Stimulated activated CD8-positive, alpha-beta memory T cell treated with anti-CD3 and anti-CD28 coated beads, Interleukin-4, amount 100 ng/mL, for 24 hours (primary cell): ENCODE results near the gene JAKMIP2.
"Not testable (repeated sequence)": the region's sequence is repeated elsewhere in the genome, so short reads cannot be mapped to it uniquely, and the experiment has no call there.

Experiments used
- DNase-seq: peaks from one replicate; pipeline ENCODE4 v3.0.0-alpha.2; 2020; ENCODE audit warnings: low read depth

The JAKMIP2 gene

DNA sequence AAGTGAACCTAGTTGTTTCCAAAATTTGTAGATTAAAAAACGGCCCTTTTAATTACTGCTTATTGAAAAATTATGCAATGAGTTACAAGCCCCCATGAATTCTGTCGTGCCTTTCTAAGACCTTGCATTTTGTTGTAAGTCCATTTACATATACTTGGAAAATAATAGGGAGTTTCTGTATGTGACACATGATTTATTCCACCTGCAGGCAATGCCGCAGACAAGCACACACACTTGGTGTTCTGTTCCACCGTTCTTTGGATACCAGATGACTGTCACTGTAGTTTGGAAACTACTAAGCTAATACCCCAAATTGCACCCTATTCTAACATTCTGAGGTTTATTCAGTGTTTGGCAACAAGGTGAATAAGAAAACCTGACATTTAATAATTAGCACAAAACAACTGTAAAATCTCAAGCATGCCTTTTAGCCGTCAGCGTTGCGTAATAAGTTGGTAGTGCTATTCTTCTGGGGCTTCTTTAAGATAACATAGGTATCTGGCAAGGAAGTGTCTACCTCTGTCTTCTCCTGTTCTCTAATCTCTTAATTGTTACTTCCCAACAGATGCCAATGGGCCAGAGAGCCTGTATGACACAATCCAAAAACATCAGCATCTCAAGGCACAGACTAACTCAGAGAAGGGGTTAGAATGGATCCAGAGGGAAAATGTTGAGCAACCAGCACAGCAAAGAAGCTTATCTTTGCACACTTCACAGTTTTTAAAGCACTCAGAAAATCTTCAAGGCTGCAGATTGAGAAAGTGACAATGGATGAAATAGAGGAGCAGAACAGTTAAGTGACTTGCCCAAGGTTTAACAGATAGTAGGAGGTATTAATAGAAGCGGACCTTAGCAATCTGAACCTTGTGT is 224.4 kb downstream of the JAKMIP2 start:
- no peak for DNase-seq

GRCh38 chr5:147555176-147555575 is 227.4 kb downstream of the JAKMIP2 start:
- no peak for DNase-seq

DNA sequence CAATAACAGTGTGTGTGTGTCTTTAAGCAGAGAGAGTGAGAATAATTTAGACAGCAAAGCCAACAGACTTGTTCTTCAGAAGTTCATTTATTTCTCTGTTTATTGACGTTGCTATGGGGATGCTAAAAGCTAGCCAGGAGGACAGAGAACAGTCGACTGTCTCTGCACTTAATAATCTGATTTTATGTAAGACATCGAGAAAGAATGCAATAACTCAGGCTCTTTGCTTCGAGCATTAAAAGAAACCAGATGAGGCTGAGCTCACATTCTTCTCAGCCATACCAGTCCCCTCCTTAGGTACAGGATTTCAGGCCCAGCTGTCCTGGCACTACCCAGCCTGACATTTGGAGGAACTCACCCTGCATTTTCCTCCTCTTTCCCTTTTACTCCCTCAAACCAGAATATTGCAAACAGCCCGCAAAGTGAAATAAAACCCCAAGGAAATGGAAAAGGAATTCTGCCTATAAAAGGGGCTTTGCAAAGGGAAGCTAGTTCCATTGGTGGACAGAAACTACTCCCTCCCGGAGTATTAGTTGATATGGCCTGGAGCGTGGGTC is 228.2 kb downstream of the JAKMIP2 start:
- DNase-seq: no peak

GRCh38 chr5:147553817-147554216 is 228.7 kb downstream of the JAKMIP2 start:
- not testable (repeated sequence) for DNase-seq

DNA sequence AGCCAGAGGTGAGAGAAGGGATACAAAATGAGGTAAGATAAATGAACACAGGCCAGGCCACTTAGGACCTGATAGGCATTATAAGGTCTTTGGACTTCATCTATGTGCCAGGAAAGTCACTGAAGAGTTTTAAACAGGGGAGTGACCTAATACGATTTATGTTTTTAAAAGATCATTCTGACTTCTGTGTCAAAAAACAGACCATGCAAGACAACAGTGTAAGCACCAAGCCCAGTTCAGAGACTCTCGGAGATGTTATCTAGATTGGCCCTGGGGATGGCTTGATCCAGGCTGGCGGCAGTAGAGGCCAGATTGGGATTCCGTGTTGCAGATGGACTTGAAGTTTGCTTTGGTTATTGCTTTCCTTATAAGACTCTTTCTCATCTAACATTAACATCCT is 229.6 kb downstream of the JAKMIP2 start:
- no peak for DNase-seq

DNA sequence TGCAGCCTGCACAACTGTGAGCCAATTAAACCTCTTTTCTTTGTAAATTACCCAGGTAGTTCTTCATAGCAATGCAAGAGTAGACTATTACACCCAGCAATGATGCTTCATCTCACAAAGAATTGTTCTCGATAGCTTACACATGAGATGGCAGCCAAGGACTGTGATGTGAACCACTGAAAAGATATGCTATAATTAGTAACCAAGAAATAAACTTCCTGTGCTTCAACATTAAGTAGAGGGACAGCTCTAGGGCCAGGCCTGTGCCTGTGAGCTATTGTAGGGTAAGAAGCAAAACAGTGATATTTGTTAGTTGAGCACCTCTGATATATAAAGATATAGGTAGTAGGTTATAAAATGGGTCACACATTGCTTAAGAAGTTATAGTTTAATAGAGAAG is 230.9 kb downstream of the JAKMIP2 start:
- DNase-seq: no peak

GRCh38 chr5:147547730-147548129 is 234.8 kb downstream of the JAKMIP2 start:
- DNase-seq: no peak

DNA sequence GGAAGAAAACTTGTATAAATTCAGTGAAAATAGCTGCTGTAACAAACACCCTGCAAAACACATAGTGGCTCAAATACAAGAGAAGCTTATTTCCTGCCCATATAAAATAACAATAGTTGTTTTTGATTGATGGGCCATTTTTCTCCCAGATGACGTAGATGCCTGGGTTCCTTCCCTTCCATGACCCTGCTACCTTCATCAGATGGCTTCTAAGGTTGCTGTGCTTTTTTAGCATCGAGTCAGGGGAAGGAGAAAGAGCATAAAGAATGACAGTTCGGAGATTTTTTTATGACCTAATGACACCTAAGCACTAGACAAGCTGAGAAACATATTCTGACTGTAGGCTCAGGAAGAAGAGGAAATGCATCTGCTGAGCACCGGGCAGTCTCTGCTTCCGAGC is 238.0 kb downstream of the JAKMIP2 start:
- no peak for DNase-seq

- DNase-seq: no peak
These were observed 243.5 kb downstream of the JAKMIP2 start for GRCh38 chr5:147539053-147539452.

GRCh38 chr5:147538236-147538635 is 244.3 kb downstream of the JAKMIP2 start:
- no peak for DNase-seq
